AG04449 (cell line): ENCODE data around the gene NGF.

Experiments used
- CTCF ChIA-PET: fragments of 350-600 bp; formaldehyde crosslinking; extraction: SDS; loops from one replicate; lab custom pipeline; 2021; ENCODE audit warnings: antibody characterized with exemption; lab: Yijun Ruan, JAX
- POLR2A ChIA-PET: fragments of 400-600, 350-600 bp; formaldehyde crosslinking; extraction: SDS; loops from one replicate; lab custom pipeline; 2020; ENCODE audit warnings: antibody characterized with exemption, inconsistent platforms; lab: Yijun Ruan, JAX
- DNase-seq: peaks from one replicate; pipeline ENCODE4 v3.0.0-alpha.2; 2010; ENCODE audit warnings: low read depth, low spot score
- H3K4me3 ChIP-seq: 2 replicates; pipeline ENCODE4 v1.5.1; 2011; ENCODE audit warnings: low read depth, mild to moderate bottlenecking, control low read depth, low read length
- CTCF ChIP-seq: IDR thresholded peaks from one replicate; pipeline ENCODE4 v1.5.1; 2011; ENCODE audit warnings: mild to moderate bottlenecking, moderate library complexity, low read length, control low read depth, inconsistent platforms; ENCODE audit not compliant: insufficient read depth; ENCODE audit errors: missing control alignments

Gene NGF

GRCh38 chr1:115242543-115242942 is 95.5 kb downstream of the NGF start:
- no peak for DNase-seq

GRCh38 chr1:115241309-115241708 is 96.7 kb downstream of the NGF start:
- H3K4me3 ChIP-seq = peak overlapping the region; percentile 7; the same call in 1 of the 2 replicates
- ChIA-PET POLR2A (interaction anchor here (1.6 to 3.4 kb wide), 2 partner anchors 10 to 14 kb away, joined by 5 to 11 read pairs; no protein-coding TSS in a partner anchor), CTCF (interaction anchor here (0.8 to 5.2 kb wide), 5 partner anchors 11 to 103 kb away, joined by 3 to 28 read pairs (median 3); no protein-coding TSS in a partner anchor)
- TF ChIP-seq CTCF = no peak
- DNase-seq = no peak

More at GRCh38 chr1:115242543-115242942, 95.5 kb downstream of the NGF start:
- TF ChIP-seq CTCF = no peak
- POLR2A ChIA-PET = no interaction called here
- H3K4me3 ChIP-seq = no peak overlapping the region
- CTCF ChIA-PET = interaction anchor here (1.0 to 5.2 kb wide), 2 partner anchors 12 to 104 kb away, joined by 3 to 28 read pairs; no protein-coding TSS in a partner anchor

- TF ChIP-seq CTCF = no peak
- peak overlapping the region; percentile 33 for H3K4me3 ChIP-seq
- ChIA-PET CTCF (interaction anchor here (0.9 to 5.2 kb wide), 4 partner anchors 12 to 102 kb away, joined by 3 to 28 read pairs (median 12); no protein-coding TSS in a partner anchor), POLR2A (interaction anchor here (0.6 to 3.4 kb wide), 6 partner anchors 11 to 61 kb away, joined by 3 to 11 read pairs (median 4); no protein-coding TSS in a partner anchor)
- DNase-seq = no peak
Measured at GRCh38 chr1:115240297-115240696, 97.8 kb downstream of the NGF start.

- ChIA-PET POLR2A (interaction anchor here (0.6 to 3.4 kb wide), 12 partner anchors 12 to 99 kb away, joined by 3 to 11 read pairs (median 4); partner anchors contain the start of gene NGF), CTCF (interaction anchor here (0.9 to 5.2 kb wide), 6 partner anchors 11 to 229 kb away, joined by 3 to 28 read pairs (median 4); no protein-coding TSS in a partner anchor)
- H3K4me3 ChIP-seq = peak overlapping the region; percentile 24
- TF ChIP-seq CTCF = no peak
- peak; percentile 90 for DNase-seq
Measured at GRCh38 chr1:115239426-115239825, 98.6 kb downstream of the NGF start.

GRCh38 chr1:115239148-115239422 is 99.0 kb downstream of the NGF start:
- no peak for DNase-seq
- ChIA-PET POLR2A (interaction anchor here (0.6 to 3.4 kb wide), 12 partner anchors 11 to 264 kb away, joined by 3 to 11 read pairs (median 4); partner anchors contain the start of gene NGF), CTCF (interaction anchor here (1.2 to 5.2 kb wide), 5 partner anchors 11 to 230 kb away, joined by 3 to 28 read pairs (median 4); no protein-coding TSS in a partner anchor)
- TF ChIP-seq CTCF = no peak
- H3K4me3 ChIP-seq = no peak overlapping the region
